Chondrocyte (in vitro differentiated cells): ENCODE data around the gene GOLGA8G. TPM values are rescaled to one million over a fixed set of nuclear protein-coding genes. Genes with fewer than 3 reads are reported as not detected.
A peak's percentile ranks its signal among the peaks of the same experiment; 100 is the strongest.
"Not testable (repeated sequence)": the region's sequence is repeated elsewhere in the genome, so short reads cannot be mapped to it uniquely, and the experiment has no call there.

Experiments
- DNase-seq: peaks from one replicate; pipeline ENCODE4 v3.0.0; 2021; ENCODE audit warnings: mixed read lengths, low spot score
- H3K27ac Mint-ChIP-seq: one replicate; pipeline ENCODE4 v1.8.0; 2021; ENCODE audit warnings: mild to moderate bottlenecking, moderate library complexity, mixed read lengths; ENCODE audit not compliant: unreplicated experiment
- H3K27me3 Mint-ChIP-seq: 2 replicates; pipeline ENCODE4 v1.8.0; 2021; ENCODE audit warnings: low read depth, mixed read lengths
- H3K36me3 Mint-ChIP-seq: 2 replicates; pipeline ENCODE4 v1.8.0; 2021; ENCODE audit warnings: low read depth, mixed read lengths
- H3K4me1 Mint-ChIP-seq: 2 replicates; pipeline ENCODE4 v1.8.0; 2021; ENCODE audit warnings: low read depth, mild to moderate bottlenecking, mixed read lengths
- H3K4me3 Mint-ChIP-seq: one replicate; pipeline ENCODE4 v1.8.0; 2021; ENCODE audit warnings: mild to moderate bottlenecking, moderate library complexity, mixed read lengths; ENCODE audit not compliant: unreplicated experiment
- H3K9me3 Mint-ChIP-seq: 2 replicates; pipeline ENCODE4 v1.8.0; 2021; ENCODE audit warnings: low read depth, mixed read lengths
- long read RNA-seq: library from polyadenylated mRNA; stranded (forward); transcript quantifications from one replicate; pipeline ENCODE4 v2.0.0, GENCODE V29; 2021
- microRNA-seq: library from miRNA; unstranded; fragments of <30 nt; microRNA quantifications from one replicate; pipeline ENCODE4 v1.2.0, GENCODE V29; 2020; ENCODE audit warnings: borderline number of aligned reads
- total RNA-seq: library from RNA; stranded (reverse); gene quantifications from 3 replicates; pipeline ENCODE4 v1.2.1, GENCODE V29; 2021

GOLGA8G gene
- not detected in 3 replicates for total RNA-seq
- long read RNA-seq, result 0 reads

GRCh38 chr15:28532954-28533353, at the start of gene GOLGA8G:
Gene GOLGA8G (minus strand): TSS chr15:28532971. CDS start chr15:28532909, 62 bp downstream.
- H3K4me1 Mint-ChIP-seq, DNase-seq, H3K27me3 Mint-ChIP-seq, H3K27ac Mint-ChIP-seq, H3K36me3 Mint-ChIP-seq, H3K9me3 Mint-ChIP-seq, H3K4me3 Mint-ChIP-seq: not testable (repeated sequence)

GRCh38 chr15:28573351-28573750, 40.6 kb upstream of the GOLGA8G start:
- H3K27ac Mint-ChIP-seq, H3K9me3 Mint-ChIP-seq, DNase-seq, H3K4me1 Mint-ChIP-seq, H3K36me3 Mint-ChIP-seq, H3K27me3 Mint-ChIP-seq, H3K4me3 Mint-ChIP-seq: not testable (repeated sequence)

- H3K4me1 Mint-ChIP-seq, H3K9me3 Mint-ChIP-seq, H3K36me3 Mint-ChIP-seq, DNase-seq, H3K27ac Mint-ChIP-seq, H3K4me3 Mint-ChIP-seq, H3K27me3 Mint-ChIP-seq: not testable (repeated sequence)
These were observed 20.5 kb upstream of the GOLGA8G start, which contains the start of gene GOLGA6L25 for GRCh38 chr15:28553268-28553667. Gene GOLGA6L25 (plus strand): TSS chr15:28553568. CDS start chr15:28553629, 61 bp downstream.

GRCh38 chr15:28515208-28515607, 17.6 kb downstream of the GOLGA8G start:
- H3K36me3 Mint-ChIP-seq, result not testable (repeated sequence)

GRCh38 chr15:28514128-28514527, 18.6 kb downstream of the GOLGA8G start:
- H3K36me3 Mint-ChIP-seq, H3K27me3 Mint-ChIP-seq, H3K4me1 Mint-ChIP-seq, H3K27ac Mint-ChIP-seq, H3K4me3 Mint-ChIP-seq, H3K9me3 Mint-ChIP-seq: not testable (repeated sequence)
- peak; percentile 58 for DNase-seq

More at GRCh38 chr15:28515208-28515607, 17.6 kb downstream of the GOLGA8G start:
- H3K27ac Mint-ChIP-seq, H3K27me3 Mint-ChIP-seq, H3K9me3 Mint-ChIP-seq, DNase-seq, H3K4me1 Mint-ChIP-seq, H3K4me3 Mint-ChIP-seq: not testable (repeated sequence)

- not testable (repeated sequence) for H3K4me3 Mint-ChIP-seq, H3K9me3 Mint-ChIP-seq, H3K27me3 Mint-ChIP-seq, DNase-seq, H3K4me1 Mint-ChIP-seq, H3K36me3 Mint-ChIP-seq, H3K27ac Mint-ChIP-seq
These were observed 24.4 kb downstream of the GOLGA8G start for GRCh38 chr15:28508217-28508889.

- not testable (repeated sequence) for DNase-seq, H3K27ac Mint-ChIP-seq, H3K9me3 Mint-ChIP-seq, H3K4me3 Mint-ChIP-seq, H3K4me1 Mint-ChIP-seq, H3K27me3 Mint-ChIP-seq, H3K36me3 Mint-ChIP-seq
These were observed 51.4 kb downstream of the GOLGA8G start for GRCh38 chr15:28481340-28481739.

Small RNA genes lying within 50 kb of the gene (microRNA-seq; reads per million reads assigned to microRNA genes)
- not detected for gene MIR4509-3

Other genes starting within 250 kb of the GOLGA8G start
- gene HERC2, start 210.8 kb downstream of the GOLGA8G start, total RNA-seq, result 58.5 to 94.5 TPM (median 61.9 TPM) in 3 replicates
- gene GOLGA6L24, start 174.9 kb downstream of the GOLGA8G start, total RNA-seq, result not detected in 3 replicates
- not detected in 3 replicates for gene GOLGA8F, start 154.3 kb downstream of the GOLGA8G start, total RNA-seq
- not detected in 3 replicates for gene GOLGA6L25, start 20.6 kb upstream of the GOLGA8G start, total RNA-seq
- gene GOLGA8M, start 179.4 kb upstream of the GOLGA8G start, total RNA-seq, result 2.5 to 4.8 TPM (median 3.6 TPM) in 3 replicates